Panc1 (cell line): Measurements from ENCODE around the gene SH3PXD2A. TPM values are rescaled to one million over a fixed set of nuclear protein-coding genes. Genes with fewer than 3 reads are reported as not detected.

Experiments
- ATAC-seq: fragments of 200-7000 bp; cut with Tn5 transposase; 2 replicates; pipeline ENCODE4 v1.9.1; 2020; ENCODE audit warnings: mild to moderate bottlenecking, moderate library complexity
- BruUV-seq: library from RNA; stranded (reverse); fragments of 400-500 nt; replicated peaks from 2 replicates; lab custom pipeline; 2021; lab: Mats Ljungman, UMichigan
- CTCF ChIA-PET: fragments of 300-600 bp; sonication (Branson Sonifier 250); formaldehyde crosslinking; loops from one replicate; lab custom pipeline; 2022; ENCODE audit warnings: antibody characterized with exemption; lab: Charles Lee
- POLR2A ChIA-PET: fragments of 300-600 bp; sonication (Branson Sonifier 250); formaldehyde crosslinking; loops from one replicate; lab custom pipeline; 2022; ENCODE audit warnings: antibody characterized with exemption; lab: Charles Lee
- DNase-seq: peaks from one replicate; pipeline ENCODE4 v3.0.0-alpha.2; 2010; ENCODE audit warnings: low read depth, low spot score
- H3K27ac ChIP-seq: 2 replicates; pipeline ENCODE4 v1.5.1; 2011; ENCODE audit warnings: mild to moderate bottlenecking, low read length, inconsistent platforms
- H3K27me3 ChIP-seq: fragments of 200-500 bp; sonication (Bioruptor generic); 2 replicates; pipeline ENCODE4 v1.6.0; 2014; ENCODE audit warnings: low read length, inconsistent platforms; ENCODE audit not compliant: control insufficient read depth, insufficient read depth
- H3K36me3 ChIP-seq: fragments of 200-500 bp; sonication (Bioruptor generic); 2 replicates; pipeline ENCODE4 v1.5.1; 2014; ENCODE audit warnings: inconsistent platforms, mild to moderate bottlenecking, low read length, moderate library complexity; ENCODE audit not compliant: control insufficient read depth, insufficient read depth
- H3K4me1 ChIP-seq: 2 replicates; pipeline ENCODE4 v1.5.1; 2011; ENCODE audit warnings: inconsistent platforms, mild to moderate bottlenecking, low read length, moderate library complexity; ENCODE audit not compliant: control insufficient read depth, insufficient read depth
- H3K4me3 ChIP-seq, 2 experiments: 2 replicates each; pipeline ENCODE4 v1.5.1; 2011 to 2012; ENCODE audit warnings: low read depth in 2 of 2, low read length in 2 of 2, mild to moderate bottlenecking in 2 of 2, inconsistent platforms in 1 of 2, moderate library complexity in 1 of 2
- H3K9me3 ChIP-seq: fragments of 200-500 bp; sonication (Bioruptor generic); 2 replicates; pipeline ENCODE4 v1.5.1; 2014; ENCODE audit warnings: low read depth, mild to moderate bottlenecking, inconsistent platforms, low read length, moderate library complexity; ENCODE audit not compliant: control insufficient read depth, insufficient read depth
- POLR2AphosphoS5 ChIP-seq: IDR thresholded peaks from 2 replicates; pipeline ENCODE4 v1.6.1; 2012; ENCODE audit warnings: mild to moderate bottlenecking, low read depth, low read length, moderate library complexity
- SIN3A ChIP-seq: IDR thresholded peaks from 2 replicates; pipeline ENCODE4 v1.6.1; 2012; ENCODE audit warnings: low read depth, mild to moderate bottlenecking, low read length, moderate library complexity, borderline replicate concordance; ENCODE audit not compliant: insufficient read depth
- TCF7L2 ChIP-seq: IDR thresholded peaks from 2 replicates; pipeline ENCODE4 v1.6.1; 2011; ENCODE audit warnings: mild to moderate bottlenecking, low read depth, low read length, inconsistent platforms
- in situ Hi-C: cut with HindIII; loops from 2 replicates; pipeline ENCODE4 v1.10.0; 2016; ENCODE audit warnings: low sequenced_read_pairs, low pct_unique_long_range_greater_than_20kb
- intact Hi-C: fragments of 100-400 bp; cut with micrococcal nuclease; formaldehyde crosslinking; loops from one replicate; pipeline ENCODE4 v1.10.0; 2022; ENCODE audit not compliant: unreplicated experiment
- total RNA-seq: library from RNA; stranded (reverse); gene quantifications from one replicate; pipeline ENCODE4 v1.2.1, GENCODE V29; 2021; ENCODE audit not compliant: unreplicated experiment
- TF ChIP-seq, protein P1 (sequence below), 2 experiments: IDR thresholded peaks; 2 replicates each; pipeline ENCODE4 v1.6.1; 2011 to 2012; ENCODE audit warnings: low read depth in 2 of 2, control low read depth in 1 of 2, low read length in 1 of 2, mild to moderate bottlenecking in 1 of 2, moderate library complexity in 1 of 2; ENCODE audit not compliant: insufficient read depth in 1 of 2
- TF ChIP-seq, protein P2 (sequence below): fragments of 450-650 bp; IDR thresholded peaks from 2 replicates; pipeline ENCODE4 v1.5.1; 2017; ENCODE audit warnings: mild to moderate bottlenecking

The SH3PXD2A gene
- total RNA-seq, 1 experiment from 2014 or later: 5.7 TPM

DNA sequence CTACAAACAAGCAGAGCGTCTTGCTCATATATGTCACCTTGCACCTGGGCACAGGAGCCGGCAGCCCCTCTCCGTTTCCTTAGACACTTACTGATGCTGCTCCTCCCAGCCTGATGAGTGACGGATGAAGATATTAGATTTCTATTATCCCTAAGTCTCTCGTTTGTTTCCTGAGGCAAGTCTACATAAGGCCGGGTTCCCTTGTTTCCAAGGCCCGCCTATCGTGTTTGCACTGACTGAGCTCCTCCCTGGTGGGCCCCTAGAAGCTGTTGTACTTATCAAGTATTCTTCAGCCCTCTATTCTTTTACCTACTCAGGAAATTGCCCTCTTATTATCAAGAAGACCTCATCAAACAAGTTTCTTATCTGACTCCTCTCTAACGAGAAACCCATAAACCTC is 18.5 kb downstream of the SH3PXD2A start:
- in situ Hi-C loops: no loop called here
- H3K4me1 ChIP-seq: peaks cover 12% of the 10 kb centered on the region; the same call in 1 of the 2 replicates

DNA sequence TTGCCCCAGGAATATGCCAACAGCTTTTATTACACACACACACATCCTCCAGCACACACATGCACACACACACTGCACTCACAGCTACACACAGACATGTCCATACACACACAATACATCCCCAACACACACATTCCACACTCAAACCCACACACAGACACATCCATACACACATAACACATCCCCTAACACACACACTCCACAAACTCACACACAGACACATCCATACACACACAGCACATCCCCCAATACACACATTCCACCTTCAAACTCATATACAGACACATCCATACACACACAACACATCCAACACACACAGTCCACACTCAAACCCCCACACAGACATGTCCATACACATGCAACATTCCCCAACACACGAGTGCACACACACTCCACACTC is 19.1 kb downstream of the SH3PXD2A start:
- no peak overlapping the region for H3K4me3 ChIP-seq
- no peaks in the 10 kb centered on the region for H3K36me3 ChIP-seq
- ATAC-seq: no peak
- in situ Hi-C loops (no loop called here), intact Hi-C loops (no loop called here)
- ChIA-PET POLR2A (no interaction called here), CTCF (interaction anchor here (0.5 kb wide), 1 partner anchor 12 kb away, joined by 4 read pairs; no protein-coding TSS in a partner anchor)
- TF ChIP-seq, protein P1, sequence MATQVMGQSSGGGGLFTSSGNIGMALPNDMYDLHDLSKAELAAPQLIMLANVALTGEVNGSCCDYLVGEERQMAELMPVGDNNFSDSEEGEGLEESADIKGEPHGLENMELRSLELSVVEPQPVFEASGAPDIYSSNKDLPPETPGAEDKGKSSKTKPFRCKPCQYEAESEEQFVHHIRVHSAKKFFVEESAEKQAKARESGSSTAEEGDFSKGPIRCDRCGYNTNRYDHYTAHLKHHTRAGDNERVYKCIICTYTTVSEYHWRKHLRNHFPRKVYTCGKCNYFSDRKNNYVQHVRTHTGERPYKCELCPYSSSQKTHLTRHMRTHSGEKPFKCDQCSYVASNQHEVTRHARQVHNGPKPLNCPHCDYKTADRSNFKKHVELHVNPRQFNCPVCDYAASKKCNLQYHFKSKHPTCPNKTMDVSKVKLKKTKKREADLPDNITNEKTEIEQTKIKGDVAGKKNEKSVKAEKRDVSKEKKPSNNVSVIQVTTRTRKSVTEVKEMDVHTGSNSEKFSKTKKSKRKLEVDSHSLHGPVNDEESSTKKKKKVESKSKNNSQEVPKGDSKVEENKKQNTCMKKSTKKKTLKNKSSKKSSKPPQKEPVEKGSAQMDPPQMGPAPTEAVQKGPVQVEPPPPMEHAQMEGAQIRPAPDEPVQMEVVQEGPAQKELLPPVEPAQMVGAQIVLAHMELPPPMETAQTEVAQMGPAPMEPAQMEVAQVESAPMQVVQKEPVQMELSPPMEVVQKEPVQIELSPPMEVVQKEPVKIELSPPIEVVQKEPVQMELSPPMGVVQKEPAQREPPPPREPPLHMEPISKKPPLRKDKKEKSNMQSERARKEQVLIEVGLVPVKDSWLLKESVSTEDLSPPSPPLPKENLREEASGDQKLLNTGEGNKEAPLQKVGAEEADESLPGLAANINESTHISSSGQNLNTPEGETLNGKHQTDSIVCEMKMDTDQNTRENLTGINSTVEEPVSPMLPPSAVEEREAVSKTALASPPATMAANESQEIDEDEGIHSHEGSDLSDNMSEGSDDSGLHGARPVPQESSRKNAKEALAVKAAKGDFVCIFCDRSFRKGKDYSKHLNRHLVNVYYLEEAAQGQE (IDR thresholded peaks at IDR 0.05; ENCODE audit: insufficient read depth in 1 of 2, low read depth in 2 of 2, low read length in 1 of 2): no peak
- TF ChIP-seq TCF7L2 (no peak), POLR2AphosphoS5 (no peak), SIN3A (no peak)
- TF ChIP-seq, protein P2, sequence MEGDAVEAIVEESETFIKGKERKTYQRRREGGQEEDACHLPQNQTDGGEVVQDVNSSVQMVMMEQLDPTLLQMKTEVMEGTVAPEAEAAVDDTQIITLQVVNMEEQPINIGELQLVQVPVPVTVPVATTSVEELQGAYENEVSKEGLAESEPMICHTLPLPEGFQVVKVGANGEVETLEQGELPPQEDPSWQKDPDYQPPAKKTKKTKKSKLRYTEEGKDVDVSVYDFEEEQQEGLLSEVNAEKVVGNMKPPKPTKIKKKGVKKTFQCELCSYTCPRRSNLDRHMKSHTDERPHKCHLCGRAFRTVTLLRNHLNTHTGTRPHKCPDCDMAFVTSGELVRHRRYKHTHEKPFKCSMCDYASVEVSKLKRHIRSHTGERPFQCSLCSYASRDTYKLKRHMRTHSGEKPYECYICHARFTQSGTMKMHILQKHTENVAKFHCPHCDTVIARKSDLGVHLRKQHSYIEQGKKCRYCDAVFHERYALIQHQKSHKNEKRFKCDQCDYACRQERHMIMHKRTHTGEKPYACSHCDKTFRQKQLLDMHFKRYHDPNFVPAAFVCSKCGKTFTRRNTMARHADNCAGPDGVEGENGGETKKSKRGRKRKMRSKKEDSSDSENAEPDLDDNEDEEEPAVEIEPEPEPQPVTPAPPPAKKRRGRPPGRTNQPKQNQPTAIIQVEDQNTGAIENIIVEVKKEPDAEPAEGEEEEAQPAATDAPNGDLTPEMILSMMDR: no peak
- H3K4me1 ChIP-seq: peaks cover 12% of the 10 kb centered on the region; the same call in 1 of the 2 replicates
- peaks cover 7% of the 10 kb centered on the region; the same call in 1 of the 2 replicates for H3K9me3 ChIP-seq
- H3K27ac ChIP-seq: no peak overlapping the region
- no TSS peak for BruUV-seq
- DNase-seq: no peak
- no peaks in the 10 kb centered on the region for H3K27me3 ChIP-seq

More for the DNA sequence above, 18.5 kb downstream of the SH3PXD2A start:
- no TSS peak for BruUV-seq
- Histone ChIP-seq H3K27ac (no peak overlapping the region), H3K9me3 (peaks cover 7% of the 10 kb centered on the region; the same call in 1 of the 2 replicates), H3K36me3 (no peaks in the 10 kb centered on the region), H3K27me3 (no peaks in the 10 kb centered on the region), H3K4me3 (no peak overlapping the region)
- TF ChIP-seq TCF7L2 (no peak), SIN3A (no peak), POLR2AphosphoS5 (no peak)
- TF ChIP-seq, protein P2: no peak
- TF ChIP-seq, protein P1 (IDR thresholded peaks at IDR 0.05; ENCODE audit: insufficient read depth in 1 of 2, low read depth in 2 of 2, low read length in 1 of 2): no peak
- POLR2A ChIA-PET: no interaction called here
- ATAC-seq (no peak), DNase-seq (no peak)
- intact Hi-C loops: no loop called here
- CTCF ChIA-PET: no interaction called here
